NCI-H526 (cell line): ENCODE results near the gene DRAXIN.

Source experiments
- DNase-seq, 2 experiments: peaks; one replicate each; lab custom pipeline; 2025; lab: John Stamatoyannopoulos, UW

DRAXIN gene

DNA sequence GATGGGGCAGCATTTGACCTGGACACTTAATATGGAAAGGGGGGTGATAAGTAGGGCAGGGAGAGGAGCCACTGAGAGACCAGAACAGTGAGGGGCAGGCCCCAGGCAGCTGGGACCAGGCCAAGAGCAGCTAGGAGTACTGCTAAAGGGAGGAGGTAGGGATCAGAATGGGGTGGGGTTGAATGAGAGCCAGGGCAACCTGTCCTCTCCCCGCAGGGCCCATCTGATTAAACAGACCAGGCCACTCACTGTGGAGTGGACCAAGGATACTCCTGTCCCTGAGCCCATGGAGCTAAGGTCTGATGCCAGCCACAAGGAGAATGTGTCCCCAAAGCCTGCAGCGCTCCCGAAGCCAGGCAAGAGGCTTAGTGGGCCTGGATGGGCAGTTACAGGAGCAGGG, 72.6 kb downstream of the DRAXIN start:
- no peak for DNase-seq

DNA sequence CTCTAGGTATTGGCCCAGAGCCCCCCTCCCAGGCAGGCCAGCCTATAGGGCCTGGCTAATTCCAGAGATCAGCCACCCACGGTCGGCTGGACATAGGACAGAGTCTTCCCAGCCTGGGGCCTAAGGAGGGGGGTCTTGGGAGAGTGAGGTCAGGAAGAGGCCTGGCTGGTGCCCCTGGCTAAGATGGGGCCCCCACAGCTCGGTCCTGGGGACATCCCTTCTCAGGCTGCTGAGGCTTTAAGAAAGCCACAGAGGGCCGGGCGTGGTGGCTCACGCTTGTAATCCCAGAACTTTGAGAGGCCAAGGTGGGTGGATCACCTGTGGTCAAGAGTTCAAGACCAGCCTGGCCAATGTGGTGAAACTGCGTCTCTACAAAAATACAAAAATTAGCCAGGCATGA, 73.0 kb downstream of the DRAXIN start:
- no peak for DNase-seq

DNA sequence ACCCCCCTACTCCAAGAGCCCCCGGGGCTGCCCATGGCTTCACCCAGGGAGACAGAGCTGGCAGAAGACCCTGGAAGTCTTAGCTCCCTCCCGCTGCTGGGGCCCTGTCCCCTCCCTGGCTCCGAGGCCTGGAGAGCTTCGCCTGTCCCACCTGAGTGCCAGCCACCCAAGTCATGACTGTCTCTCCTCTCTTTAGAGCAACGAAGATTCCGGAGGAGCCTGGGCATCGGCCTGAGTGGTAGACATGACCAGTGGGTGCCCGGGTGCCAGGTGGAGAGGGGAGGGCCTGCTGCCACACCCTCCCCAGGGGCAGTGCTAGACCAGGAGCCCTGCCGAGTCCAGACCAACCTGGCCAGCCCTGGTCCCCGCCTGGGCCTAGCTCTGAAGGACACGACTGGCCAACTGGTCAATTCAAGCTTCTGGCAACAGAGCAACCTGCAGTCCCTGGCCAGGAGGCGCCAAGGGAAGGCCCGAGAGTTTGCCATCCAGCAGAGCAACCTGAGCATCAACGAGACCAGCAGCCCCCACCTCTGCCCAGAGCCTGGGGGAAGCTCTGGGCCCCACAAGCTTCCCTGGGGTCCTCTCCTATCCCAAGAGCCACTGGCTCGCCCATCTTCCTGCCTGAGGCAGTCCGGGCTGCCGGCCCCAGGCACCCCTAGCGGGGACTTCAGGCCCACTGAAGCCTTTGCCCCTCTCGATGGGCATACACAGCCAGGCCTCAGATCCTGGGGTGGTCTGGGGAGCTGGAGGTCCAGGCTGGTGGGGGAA, 74.3 kb downstream of the DRAXIN start:
- DNase-seq: no peak

DNA sequence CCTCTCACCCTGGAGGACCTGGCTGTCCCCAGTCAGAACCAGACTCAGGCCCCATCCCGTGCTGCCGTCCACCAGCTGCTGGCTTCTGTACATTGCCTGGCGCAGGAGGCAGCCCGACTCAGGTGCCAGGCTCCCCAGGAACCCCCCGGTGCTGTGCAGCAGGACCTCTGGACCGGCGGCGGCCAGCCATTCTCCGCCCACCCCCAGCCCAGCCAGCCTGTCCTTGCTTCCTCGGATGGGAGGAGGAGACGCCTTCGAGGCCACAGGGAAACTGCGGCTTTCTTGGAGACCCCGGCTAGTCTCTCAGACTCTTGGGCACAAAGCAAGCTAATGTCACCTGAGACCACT, 74.9 kb downstream of the DRAXIN start:
- DNase-seq: no peak

DNA sequence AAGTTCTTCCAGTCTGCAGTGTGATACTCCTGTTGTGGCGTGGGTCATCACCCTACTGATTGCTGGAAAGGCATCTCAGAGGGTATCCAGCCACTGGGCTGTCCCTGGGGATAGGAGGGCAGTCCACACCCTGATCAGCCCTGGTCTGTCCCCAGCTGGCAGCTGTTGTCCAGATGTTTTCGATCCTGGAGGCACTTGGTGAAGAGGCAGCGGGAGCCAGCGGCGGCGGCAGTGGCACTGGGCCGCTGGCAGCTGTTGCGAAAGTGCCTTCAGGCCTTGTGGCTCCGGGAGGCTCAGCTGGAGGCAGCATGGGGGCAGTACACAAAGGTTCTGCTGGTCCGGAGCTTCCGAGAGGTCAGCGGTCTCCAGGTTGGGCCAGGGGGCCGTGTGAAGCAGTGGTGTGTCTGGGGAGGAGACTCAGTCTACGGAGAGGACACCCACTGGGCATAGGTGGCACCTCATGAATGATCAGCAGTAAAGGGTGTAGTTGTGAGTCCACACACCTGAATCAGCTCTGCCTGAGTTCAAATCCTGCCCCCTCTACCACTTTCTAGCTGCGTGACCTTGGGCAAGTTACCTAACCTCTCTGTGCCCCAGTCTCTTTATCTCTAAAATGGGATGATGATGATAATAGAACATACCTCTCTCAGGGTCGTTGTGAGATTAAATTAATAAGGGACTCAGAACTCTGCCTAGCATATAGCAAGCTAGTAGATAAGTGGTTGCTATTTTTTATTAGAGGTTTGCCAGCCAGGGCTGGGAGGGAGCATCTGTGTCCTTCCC, 76.6 kb downstream of the DRAXIN start:
- no peak for DNase-seq

DNA sequence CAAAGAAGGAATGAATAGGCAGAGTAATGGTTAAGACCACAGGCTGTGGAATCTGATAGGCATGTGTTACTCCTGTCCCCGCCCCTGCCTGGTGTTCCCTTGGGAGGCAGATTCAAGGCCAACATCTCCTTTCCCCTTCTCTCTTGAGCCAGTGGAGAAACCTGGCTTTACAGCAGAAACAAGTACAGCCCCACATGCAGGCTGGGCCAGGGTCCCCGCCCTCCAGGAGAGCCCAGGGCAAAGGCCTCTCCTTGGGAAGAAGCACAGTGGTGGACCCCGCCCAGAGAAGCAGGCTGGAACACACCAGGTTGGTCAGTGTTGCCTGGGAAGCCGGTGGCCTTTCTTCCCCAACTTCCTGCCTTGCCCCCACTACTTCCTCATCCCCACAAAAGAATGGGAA, 77.3 kb downstream of the DRAXIN start:
- DNase-seq: no peak

DNA sequence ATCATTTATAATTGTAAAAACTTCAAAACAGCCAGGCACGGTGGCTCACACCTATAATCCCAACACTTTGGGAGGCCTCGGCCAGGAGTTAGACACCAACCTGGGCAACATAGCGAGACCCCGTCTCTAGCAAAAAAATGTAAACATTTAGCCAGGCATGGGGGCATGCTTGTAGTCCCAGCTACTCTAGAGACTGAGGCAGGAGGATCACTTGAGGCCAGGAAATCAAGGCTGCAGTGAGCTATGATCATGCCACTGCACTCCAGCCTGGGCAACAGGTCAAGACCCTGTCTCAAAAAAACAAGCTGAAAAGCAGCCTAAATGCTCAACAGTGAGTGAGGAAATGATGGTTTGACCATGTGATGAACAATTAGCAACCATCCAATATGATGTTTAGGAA, 77.8 kb downstream of the DRAXIN start:
- DNase-seq: no peak

DNA sequence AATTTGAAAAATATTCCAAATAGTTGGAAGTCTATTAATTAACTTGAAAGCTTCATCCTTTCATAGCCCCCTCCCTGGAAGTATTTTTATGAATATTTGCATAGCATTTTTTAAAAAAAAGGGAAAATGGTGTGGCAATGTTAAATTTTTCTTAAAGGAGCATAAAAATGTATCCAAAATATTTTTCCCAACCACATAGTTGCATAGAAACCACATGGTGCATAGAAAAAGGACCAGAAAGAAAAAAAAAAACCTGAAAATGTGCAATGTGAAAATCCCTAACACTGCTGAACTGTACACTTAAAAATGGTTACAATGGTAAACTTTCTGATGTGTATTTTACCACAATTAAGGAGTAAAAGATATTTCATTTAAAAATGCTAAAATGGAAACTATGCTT, 78.5 kb downstream of the DRAXIN start:
- no peak for DNase-seq

DNA sequence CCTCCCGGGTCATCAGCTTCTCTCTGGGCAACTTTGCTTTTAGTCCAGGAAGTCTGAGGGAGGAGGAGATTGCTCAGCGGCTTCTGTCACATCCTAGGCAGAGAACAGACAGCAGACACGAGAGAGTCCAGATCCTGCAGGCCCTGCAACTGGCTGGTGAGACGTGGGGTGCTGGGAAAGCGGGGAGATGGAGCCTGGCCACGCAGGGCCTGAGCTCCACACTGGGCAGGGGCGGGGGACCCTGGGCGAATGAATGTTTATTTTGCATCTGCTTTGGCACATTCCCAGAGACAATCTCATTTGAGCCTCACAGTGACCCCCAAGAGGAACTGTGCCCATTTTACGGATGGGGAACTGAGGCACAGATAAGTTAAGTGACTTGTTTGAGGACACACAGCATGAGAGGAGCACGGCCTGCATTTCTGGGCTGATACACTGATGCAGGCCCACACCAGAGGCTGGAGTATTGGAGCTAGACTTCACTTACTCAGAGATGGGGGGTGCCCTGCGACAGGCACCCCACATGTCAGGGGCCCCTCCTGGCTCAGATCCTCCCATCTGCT, 80.1 kb downstream of the DRAXIN start:
- no peak for DNase-seq

DNA sequence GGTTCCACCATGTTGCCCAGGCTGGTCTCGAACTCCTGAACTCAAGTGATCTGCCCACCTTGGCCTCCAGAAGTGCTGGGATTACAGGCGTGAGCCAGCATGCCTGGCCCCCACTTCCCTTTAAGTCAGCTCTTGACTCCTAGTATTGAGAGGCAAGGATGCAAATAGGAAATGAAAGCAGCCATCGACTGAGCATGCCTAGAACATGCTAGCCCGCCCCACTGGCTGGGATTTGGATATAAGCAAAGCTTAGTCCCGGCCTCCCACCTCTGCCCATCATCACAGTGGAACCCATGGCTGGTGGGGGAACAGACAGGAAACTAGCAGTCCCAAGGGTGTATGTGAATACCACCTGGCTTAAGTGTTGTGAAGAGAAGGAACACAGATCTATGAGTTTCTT, 80.9 kb downstream of the DRAXIN start:
- DNase-seq: peak; percentile 75 to 80

DNA sequence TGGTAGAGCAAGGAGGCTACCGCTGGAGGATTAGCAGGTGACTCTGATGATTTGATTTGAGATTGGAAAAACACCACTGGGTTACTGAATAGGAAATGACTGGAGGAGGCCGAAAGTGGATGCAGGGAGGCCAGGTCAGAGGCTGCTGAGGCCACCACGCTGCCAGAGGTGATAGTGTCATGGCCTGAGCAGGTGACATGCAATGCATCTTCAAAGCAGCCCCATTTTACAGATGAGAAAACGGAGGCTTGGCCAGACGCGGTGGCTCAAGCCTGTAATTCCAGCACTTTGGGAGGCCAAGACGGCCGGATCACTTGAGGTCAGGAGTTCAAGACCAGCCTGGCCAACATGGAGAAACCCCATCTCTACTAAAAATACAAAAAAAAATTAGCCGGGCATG, 83.2 kb downstream of the DRAXIN start:
- no peak for DNase-seq
